Glomerular endothelial cell (primary cell): Measurements from ENCODE around the gene DHRSX. TPM values are rescaled to one million over a fixed set of nuclear protein-coding genes. Genes with fewer than 3 reads are reported as not detected.
"Not testable (repeated sequence)": the region's sequence is repeated elsewhere in the genome, so short reads cannot be mapped to it uniquely, and the experiment has no call there.

Experiments used
- DNase-seq: peaks from one replicate; pipeline ENCODE4 v3.0.0-alpha.2; 2011; ENCODE audit warnings: low read depth, low spot score; ENCODE audit errors: extremely low read depth
- total RNA-seq: library from RNA; depleted of rRNA; stranded (reverse); fragments of >200 nt; gene quantifications from 2 replicates; pipeline ENCODE4 v1.2.3, GENCODE V29; 2015

The DHRSX gene
- total RNA-seq, 1 donor from 2014 or later: 22.5 TPM

- not testable (repeated sequence) for DNase-seq
These were observed 39.7 kb downstream of the DHRSX start for GRCh38 chrX:2460821-2461710.

- DNase-seq: not testable (repeated sequence)
These were observed 40.7 kb downstream of the DHRSX start for GRCh38 chrX:2460048-2460447.

DNA sequence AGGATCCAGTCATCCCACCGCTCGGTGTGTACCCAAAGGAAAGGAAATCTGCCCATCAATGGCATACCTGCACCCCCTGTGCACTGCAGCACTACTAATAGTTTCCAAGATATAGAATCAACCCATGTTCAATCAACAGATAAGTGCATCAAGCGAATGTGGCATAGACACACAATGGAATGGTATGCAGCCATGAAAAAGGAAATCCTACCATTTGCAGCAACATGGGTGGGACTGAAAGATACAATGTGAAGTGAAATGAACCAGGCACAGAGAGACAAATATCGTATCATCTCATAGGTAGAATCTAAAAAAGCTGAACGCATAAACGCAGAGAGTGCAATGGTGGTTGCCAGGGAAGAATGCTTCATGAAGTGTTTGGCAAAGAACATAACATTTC is 42.5 kb downstream of the DHRSX start:
- DNase-seq: no peak

- no peak for DNase-seq
These were observed 43.3 kb downstream of the DHRSX start for GRCh38 chrX:2457289-2458133.

GRCh38 chrX:2456091-2456490 is 44.7 kb downstream of the DHRSX start:
- DNase-seq: not testable (repeated sequence)

DNA sequence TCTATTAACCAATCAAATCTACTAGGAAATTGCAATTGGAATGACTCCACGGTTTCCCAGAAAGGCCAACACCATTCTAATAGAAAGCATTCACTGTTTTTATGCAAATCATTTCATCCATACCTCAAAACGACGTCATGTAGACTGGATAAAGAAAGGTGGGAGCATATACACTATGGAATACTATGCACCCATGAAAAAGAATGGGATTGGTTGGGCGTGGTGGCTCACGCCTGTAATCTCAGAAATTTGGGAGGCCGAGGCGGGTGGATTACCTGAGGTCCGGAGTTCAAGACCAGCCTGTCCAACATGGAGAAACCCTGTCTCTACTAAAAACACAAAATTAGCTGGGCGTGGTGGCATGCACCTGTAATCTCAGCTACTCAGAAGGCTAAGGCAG is 46.2 kb downstream of the DHRSX start:
- DNase-seq: not testable (repeated sequence)

GRCh38 chrX:2452799-2453198 is 48.0 kb downstream of the DHRSX start:
- no peak for DNase-seq

GRCh38 chrX:2452317-2452784 is 48.4 kb downstream of the DHRSX start:
- DNase-seq: no peak

DNA sequence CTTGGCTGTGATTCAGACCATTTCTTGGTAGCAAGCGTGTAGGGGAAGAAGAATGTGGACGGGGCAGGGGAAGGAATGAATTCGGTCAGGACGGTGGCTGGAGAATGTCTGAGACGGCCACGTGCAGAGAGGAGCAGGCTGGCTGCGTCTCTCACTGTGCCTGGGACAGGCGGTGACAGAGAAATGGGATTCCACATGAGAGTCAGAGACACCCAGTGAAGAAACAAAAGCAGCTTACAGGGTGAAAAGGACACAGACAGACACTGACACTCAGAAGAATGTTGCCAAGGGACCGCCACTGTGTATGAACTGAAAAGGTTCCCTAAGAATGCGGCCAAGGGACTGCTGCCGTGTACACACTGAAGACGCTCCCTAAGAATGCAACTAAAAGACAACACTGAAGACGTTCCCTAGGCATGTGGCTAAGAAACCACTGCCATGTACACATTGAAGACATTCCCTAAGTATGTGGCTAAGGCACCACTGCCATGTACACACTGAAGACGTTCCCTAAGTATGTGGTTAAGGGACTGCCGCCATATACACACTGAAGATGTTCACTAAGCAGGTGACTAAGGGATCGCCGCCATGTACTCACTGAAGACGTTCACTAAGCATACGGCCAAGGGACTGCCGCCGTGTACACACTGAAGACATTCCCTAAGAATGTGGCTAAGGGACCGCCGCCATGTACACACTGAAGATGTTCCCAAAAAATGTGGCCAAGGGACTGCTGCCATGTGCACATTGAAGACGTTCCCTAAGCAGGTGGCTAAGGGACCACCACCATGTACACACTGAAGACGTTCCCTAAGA is 49.1 kb downstream of the DHRSX start:
- no peak for DNase-seq

DNA sequence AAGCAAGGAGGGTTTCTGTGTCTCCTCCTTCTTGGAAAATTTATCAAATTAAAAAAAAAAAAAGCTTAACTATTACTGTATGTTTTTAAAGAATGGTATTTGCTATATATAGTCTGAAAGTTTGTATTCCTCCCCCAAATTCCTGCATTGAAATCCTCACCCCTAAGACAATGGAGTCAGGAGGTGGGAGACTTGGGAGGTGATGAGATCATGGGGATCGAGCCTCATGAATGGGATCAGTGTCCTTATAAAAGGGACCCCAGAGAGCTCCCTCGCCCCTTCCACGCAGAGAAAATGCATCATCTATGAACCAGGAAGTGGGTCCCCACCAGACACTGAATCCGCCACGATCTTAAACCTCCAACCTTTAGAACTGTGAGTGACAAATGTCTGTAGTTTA is 50.1 kb downstream of the DHRSX start:
- DNase-seq: no peak

- no peak for DNase-seq
These were observed 51.5 kb downstream of the DHRSX start for GRCh38 chrX:2449135-2449886.

DNA sequence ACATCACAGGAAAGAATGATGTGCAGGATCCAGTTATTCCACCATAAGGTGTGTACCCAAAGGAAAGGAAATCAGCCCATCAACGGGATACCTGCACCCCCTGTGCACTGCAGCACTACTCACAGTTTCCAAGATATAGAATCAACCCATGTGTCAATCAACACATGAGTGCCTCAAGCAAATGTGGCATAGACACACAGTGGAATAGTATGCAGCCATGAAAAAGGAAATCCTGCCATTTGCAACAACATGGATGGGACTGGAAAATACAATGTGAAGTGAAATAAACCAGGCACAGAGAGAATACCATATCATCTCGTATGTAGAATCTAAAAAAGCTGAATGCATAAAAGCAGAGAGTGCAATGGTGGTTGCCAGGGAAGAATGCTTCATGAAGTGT is 53.3 kb downstream of the DHRSX start:
- no peak for DNase-seq

DNA sequence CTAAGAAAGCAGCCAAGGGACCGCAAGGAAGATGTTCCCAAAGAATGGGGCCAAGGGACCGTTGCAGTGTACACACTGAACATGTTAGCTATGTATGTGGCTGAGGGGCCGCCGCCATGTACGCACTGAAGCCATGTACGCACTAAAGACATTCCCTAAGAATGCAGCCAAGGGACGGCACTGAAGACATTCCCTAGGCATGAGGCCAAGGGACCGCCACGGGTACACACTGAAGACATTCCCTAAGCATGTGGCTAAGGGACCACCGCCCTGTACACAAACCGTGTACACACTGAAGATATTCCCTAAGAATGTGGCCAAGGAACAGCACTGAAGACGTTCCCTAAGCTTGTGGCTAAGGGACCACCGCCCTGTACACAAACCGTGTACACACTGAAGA is 54.0 kb downstream of the DHRSX start:
- DNase-seq: no peak

DNA sequence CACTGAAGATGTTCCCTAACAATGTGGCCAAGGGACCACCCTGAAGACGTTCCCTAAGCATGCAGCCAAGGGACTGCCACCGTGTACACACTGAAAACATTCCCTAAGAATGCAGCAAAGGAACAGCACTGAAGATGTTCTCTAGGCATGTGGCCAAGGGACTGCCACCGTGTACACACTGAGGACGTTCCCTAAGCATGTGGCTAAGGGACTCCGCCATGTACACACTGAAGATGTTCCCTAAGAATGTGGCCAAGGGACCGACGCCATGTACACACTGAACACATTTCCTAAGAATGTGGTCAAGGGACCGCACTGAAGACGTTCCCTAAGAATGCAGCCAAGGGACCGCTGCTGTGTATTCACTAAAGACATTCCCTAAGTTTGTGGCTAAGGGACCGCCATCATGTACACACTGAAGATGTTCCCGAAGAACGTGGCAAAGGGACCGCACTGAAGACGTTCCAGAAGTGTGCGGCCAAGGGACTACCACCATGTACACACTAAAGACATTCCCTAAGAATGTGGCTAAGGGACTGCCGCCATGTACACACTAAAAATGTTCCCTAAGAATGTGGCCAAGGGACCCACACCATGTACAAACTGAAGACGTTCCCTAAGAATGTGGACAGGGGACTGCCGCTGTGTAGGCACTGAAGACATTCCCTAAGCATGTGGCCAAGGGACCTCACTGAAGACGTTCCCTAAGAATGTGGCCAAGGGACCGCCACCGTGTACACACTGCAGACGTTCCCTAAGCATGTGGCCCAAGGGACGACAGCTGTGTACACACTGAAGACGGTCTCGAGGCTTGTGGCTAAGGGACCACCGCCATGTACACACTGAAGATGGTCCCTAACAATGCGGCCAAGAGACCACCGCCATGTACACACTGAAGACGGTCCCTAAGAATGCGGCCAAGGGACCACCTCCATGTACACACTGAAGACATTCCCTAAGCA is 54.8 kb downstream of the DHRSX start:
- no peak for DNase-seq

DNA sequence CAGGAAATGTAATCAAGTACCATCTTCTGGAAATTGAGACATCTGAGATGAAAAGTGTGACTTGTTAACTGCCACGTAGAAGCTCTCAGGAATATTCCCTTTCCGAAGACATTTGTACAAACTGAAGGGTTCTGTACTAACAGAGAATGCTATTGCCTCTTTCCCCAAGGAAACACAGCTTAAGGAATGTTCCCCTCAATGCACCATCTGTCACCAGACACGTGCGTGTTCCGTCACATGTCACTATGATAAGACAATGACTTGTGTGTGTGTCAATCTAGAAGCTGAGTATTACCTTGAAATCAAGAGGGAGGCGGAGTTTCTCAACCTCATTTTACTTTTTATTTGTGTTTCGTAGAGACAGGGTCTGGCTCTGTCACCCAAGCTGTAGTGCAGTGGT is 58.1 kb downstream of the DHRSX start:
- no peak for DNase-seq

DNA sequence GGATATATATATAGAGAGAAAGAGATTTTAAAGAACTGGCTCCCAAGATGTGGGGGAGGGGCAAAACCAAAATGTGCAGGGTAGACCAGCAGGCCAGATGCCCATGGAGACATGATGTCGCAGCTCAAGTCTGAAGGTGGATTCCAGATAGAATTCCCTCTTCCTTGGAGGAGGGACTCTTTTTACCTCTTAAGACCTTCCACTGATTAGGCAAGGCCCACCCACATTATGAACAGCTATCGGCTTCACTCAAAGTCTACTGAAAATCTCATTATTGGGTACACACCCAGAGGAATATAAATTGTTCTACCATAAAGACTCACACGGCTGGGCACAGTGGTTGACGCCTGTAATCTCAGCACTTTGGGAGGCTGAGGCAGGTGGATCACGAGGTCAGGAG is 59.3 kb downstream of the DHRSX start:
- no peak for DNase-seq

DNA sequence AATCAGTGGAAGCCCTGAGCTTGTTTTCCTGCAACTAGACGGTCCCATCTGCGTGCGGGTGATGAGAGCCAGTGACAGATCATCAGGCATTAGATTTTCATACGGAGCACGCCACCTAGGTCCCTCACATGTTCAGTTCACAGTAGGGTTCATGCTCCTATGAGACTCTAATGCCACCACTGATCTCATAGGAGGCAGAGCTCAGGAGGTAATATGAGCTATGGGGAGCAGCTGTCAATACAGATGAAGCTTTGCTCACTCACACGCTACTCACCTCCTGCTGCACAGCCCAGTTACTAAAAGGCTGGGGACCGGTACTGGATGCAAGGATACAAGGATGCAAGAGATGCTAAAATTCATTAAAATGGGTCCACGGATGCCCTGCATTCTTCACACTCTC is 61.2 kb downstream of the DHRSX start:
- no peak for DNase-seq

DNA sequence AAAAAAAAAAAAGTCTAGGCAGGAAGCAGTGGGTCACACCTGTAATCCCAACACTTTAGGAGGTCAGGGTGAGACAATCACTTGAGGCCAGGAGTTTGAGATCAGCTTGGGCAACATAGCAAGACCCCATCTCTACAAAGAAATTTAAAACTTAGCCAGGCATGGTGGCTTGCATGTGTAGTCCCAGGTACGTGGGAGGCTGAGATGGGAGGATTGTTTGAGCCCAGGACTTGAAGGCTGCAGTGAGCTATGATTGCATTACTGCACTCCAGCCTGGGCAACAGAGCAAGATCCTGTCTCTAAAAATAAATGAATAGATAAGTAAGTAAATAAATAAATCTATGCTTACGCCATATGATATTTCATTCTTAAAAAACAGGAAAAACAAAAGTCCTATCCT is 65.3 kb downstream of the DHRSX start:
- no peak for DNase-seq
